ENCODE data around the gene ZBTB8B. TPM values are rescaled to one million over a fixed set of nuclear protein-coding genes. Genes with fewer than 3 reads are reported as not detected.
"Not testable (repeated sequence)": the region's sequence is repeated elsewhere in the genome, so short reads cannot be mapped to it uniquely, and the experiment has no call there.

The ZBTB8B gene
- total RNA-seq, 1 donor from 2014 or later = 5.6 TPM

DNA sequence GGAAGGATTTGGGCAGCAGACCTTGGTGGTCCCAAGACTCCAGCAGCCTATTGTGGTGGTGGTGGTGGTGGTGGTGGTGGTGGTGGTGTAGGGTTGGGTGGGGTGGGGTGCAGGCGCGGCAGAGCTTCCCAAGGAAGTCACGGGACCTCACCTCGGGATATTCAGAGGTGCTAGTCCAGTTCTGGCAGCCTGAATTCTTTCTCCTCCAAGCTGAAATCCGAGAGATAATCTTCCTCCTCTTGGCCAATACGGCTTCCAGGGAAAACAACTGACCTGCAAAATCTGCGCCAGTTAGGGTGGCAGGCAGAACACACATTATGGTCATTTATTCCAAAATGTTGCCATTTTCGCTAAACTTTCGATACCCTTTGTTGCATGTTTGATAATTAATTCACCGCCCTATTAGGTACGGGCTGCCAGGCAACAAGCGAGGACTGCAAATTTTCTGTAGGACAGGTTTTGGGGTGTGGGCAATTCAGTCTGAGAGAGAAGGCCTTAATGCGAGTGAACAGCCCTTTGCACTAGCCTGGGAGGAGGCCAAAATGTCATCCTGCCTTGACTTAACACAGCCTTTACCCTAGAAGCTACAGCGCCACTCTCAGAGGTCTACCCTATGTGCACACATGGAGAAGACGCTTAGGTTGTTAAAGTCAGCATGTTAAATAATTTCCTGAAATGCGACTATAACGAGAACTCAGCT lies 37.5 kb upstream of the ZBTB8B start:
- H3K9ac ChIP-seq = no peak overlapping the region
- Mint-ChIP-seq H3K27ac (no peak overlapping the region), H3K4me1 (peaks cover 7% of the 10 kb centered on the region), H3K4me3 (no peak overlapping the region), H3K27me3 (ENCODE audit: insufficient read depth, low read depth) (peaks cover 2% of the 10 kb centered on the region), H3K9me3 (peaks cover 3% of the 10 kb centered on the region), H3K36me3 (no peaks in the 10 kb centered on the region)
- H3K79me2 ChIP-seq (ENCODE audit: low read depth) = no peaks in the 10 kb centered on the region
- no peak for DNase-seq (ENCODE audit: low spot score)
- no peak overlapping the region for H3K27ac ChIP-seq
- H3K4me2 ChIP-seq = no peak overlapping the region
- H3F3A ChIP-seq (ENCODE audit: low read depth) = no peaks in the 10 kb centered on the region
- H3K4me3 ChIP-seq = no peak overlapping the region
- H3K9me3 ChIP-seq (ENCODE audit: low read depth) = no peaks in the 10 kb centered on the region
- no peak overlapping the region for H2AFZ ChIP-seq (replicated peaks)
- no peak for TF ChIP-seq EZH2 (IDR thresholded peaks at IDR 0.05)
- TF ChIP-seq, protein P1, sequence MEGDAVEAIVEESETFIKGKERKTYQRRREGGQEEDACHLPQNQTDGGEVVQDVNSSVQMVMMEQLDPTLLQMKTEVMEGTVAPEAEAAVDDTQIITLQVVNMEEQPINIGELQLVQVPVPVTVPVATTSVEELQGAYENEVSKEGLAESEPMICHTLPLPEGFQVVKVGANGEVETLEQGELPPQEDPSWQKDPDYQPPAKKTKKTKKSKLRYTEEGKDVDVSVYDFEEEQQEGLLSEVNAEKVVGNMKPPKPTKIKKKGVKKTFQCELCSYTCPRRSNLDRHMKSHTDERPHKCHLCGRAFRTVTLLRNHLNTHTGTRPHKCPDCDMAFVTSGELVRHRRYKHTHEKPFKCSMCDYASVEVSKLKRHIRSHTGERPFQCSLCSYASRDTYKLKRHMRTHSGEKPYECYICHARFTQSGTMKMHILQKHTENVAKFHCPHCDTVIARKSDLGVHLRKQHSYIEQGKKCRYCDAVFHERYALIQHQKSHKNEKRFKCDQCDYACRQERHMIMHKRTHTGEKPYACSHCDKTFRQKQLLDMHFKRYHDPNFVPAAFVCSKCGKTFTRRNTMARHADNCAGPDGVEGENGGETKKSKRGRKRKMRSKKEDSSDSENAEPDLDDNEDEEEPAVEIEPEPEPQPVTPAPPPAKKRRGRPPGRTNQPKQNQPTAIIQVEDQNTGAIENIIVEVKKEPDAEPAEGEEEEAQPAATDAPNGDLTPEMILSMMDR (IDR thresholded peaks at IDR 0.05) = no peak
- no peaks in the 10 kb centered on the region for H3K27me3 ChIP-seq
- H3K4me1 ChIP-seq = no peaks in the 10 kb centered on the region
- H4K20me1 ChIP-seq (ENCODE audit: low read depth) = no peaks in the 10 kb centered on the region
- H3K36me3 ChIP-seq = no peaks in the 10 kb centered on the region

DNA sequence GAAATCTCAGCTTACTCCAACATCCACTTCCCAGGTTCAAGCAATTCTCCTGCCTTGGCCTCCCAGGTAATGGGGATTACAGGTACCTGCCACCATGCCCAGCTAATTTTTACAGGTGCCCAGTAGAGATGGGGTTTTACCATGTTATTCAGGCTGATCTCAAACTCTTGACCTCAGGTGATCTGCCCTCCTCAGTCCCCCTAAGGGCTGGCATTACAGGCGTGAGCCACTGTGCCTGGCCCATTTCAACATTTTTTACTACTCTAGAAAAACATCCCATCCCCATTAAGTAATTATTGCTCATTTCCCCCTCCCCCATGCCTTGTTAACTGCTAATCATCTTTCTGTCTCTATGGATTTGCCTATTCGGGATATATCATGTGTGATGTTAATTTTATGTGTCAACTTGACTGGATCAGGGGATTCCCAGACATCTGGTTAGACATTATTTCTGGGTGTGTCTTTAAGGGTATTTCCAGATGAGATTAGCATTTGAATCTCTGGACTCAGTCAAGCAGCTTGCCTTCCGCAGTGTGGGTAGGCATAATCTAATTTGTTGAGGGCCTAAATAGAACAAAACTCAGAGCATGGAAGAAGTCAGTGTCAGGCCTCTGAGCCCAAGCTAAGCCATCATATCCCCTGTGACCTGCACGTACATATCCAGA lies 33.0 kb upstream of the ZBTB8B start:
- H3K9me3 ChIP-seq (ENCODE audit: low read depth) = no peaks in the 10 kb centered on the region
- H3F3A ChIP-seq (ENCODE audit: low read depth) = no peaks in the 10 kb centered on the region
- TF ChIP-seq EZH2 (IDR thresholded peaks at IDR 0.05) (no peak), EZH2phosphoT487 (IDR thresholded peaks at IDR 0.05) (no peak)
- TF ChIP-seq, protein P1 (IDR thresholded peaks at IDR 0.05) = no peak
- H3K36me3 Mint-ChIP-seq = no peaks in the 10 kb centered on the region
- peaks cover 2% of the 10 kb centered on the region for H3K4me1 Mint-ChIP-seq
- no peak overlapping the region for H3K27ac Mint-ChIP-seq
- no peaks in the 10 kb centered on the region for H3K36me3 ChIP-seq
- no peaks in the 10 kb centered on the region for H3K9me3 Mint-ChIP-seq
- H3K4me1 ChIP-seq = no peaks in the 10 kb centered on the region
- DNase-seq (ENCODE audit: low spot score) = no peak
- H3K9ac ChIP-seq = no peak overlapping the region
- no peak overlapping the region for H3K27ac ChIP-seq
- H3K4me2 ChIP-seq = no peak overlapping the region
- no peak overlapping the region for H3K4me3 Mint-ChIP-seq
- H4K20me1 ChIP-seq (ENCODE audit: low read depth) = no peaks in the 10 kb centered on the region
- no peaks in the 10 kb centered on the region for H3K27me3 ChIP-seq
- no peak overlapping the region for H3K4me3 ChIP-seq
- no peaks in the 10 kb centered on the region for H3K79me2 ChIP-seq (ENCODE audit: low read depth)
- no peak overlapping the region for H2AFZ ChIP-seq (replicated peaks)
- peaks cover 4% of the 10 kb centered on the region for H3K27me3 Mint-ChIP-seq (ENCODE audit: insufficient read depth, low read depth)

DNA sequence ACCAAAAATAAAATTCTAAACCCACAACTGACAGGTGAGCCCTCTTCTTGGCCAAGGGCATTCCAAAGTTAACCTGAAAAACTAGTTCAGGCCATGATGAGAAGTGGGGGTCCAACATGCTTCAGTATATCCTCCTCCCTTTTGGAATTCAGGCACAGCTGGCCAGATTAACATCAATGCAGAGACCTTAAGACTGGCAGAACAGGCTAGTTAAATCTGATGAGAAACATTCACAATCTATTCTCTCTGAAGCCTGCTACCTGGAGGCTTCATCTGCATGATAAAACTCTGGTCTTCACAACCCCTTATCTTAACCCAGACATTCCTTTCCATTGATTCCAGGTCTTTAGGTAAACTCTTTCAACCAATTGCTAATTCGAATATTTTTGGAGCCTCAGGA lies 26.7 kb upstream of the ZBTB8B start:
- Histone ChIP-seq H3K9me3 (ENCODE audit: low read depth) (no peaks in the 10 kb centered on the region), H3K4me2 (no peak overlapping the region), H4K20me1 (ENCODE audit: low read depth) (no peaks in the 10 kb centered on the region), H3F3A (ENCODE audit: low read depth) (peaks cover 5% of the 10 kb centered on the region), H3K27ac (no peak overlapping the region), H3K4me3 (no peak overlapping the region), H2AFZ (replicated peaks) (no peak overlapping the region), H3K27me3 (no peaks in the 10 kb centered on the region), H3K36me3 (no peaks in the 10 kb centered on the region), H3K4me1 (no peaks in the 10 kb centered on the region), H3K9ac (no peak overlapping the region), H3K79me2 (ENCODE audit: low read depth) (no peaks in the 10 kb centered on the region)
- Mint-ChIP-seq H3K27me3 (ENCODE audit: insufficient read depth, low read depth) (peaks cover 9% of the 10 kb centered on the region), H3K9me3 (peaks cover 3% of the 10 kb centered on the region), H3K4me3 (no peak overlapping the region), H3K27ac (no peak overlapping the region), H3K36me3 (no peaks in the 10 kb centered on the region), H3K4me1 (peaks cover 2% of the 10 kb centered on the region)
- no peak for DNase-seq (ENCODE audit: low spot score)
- TF ChIP-seq EZH2phosphoT487 (IDR thresholded peaks at IDR 0.05) = no peak
- TF ChIP-seq, protein P1 (IDR thresholded peaks at IDR 0.05) = no peak
- TF ChIP-seq EZH2 (IDR thresholded peaks at IDR 0.05) = no peak

DNA sequence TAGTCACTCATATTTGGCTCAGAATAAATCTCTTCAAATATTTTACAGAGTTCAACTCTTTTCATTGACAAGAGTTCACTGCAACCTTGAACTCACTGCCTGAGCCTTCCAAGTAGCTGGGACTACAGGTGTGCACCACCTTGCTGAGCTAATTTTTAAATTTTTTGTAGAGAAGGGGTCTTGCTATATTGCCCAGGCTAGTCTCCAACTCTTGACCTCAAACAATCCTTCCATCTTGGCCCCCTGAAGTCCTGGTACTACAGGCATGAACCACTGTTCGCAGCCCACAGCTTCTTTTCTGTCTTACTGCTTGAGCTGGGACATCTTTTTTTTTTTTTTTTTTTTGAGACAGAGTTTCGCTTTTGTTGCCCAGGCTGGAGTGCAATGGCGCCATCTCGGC lies 26.1 kb upstream of the ZBTB8B start:
- H4K20me1 ChIP-seq (ENCODE audit: low read depth); H3K4me2 ChIP-seq; H3K27me3 ChIP-seq; H3K27ac ChIP-seq; H3K79me2 ChIP-seq (ENCODE audit: low read depth); H3K9me3 ChIP-seq (ENCODE audit: low read depth); H3K4me1 Mint-ChIP-seq; H3K4me1 ChIP-seq; DNase-seq (ENCODE audit: low spot score); H3K9me3 Mint-ChIP-seq; H3K27ac Mint-ChIP-seq; H3F3A ChIP-seq (ENCODE audit: low read depth); H2AFZ ChIP-seq (replicated peaks); H3K4me3 Mint-ChIP-seq; H3K27me3 Mint-ChIP-seq (ENCODE audit: insufficient read depth, low read depth); H3K4me3 ChIP-seq; H3K36me3 ChIP-seq; H3K36me3 Mint-ChIP-seq; H3K9ac ChIP-seq: not testable (repeated sequence)

DNA sequence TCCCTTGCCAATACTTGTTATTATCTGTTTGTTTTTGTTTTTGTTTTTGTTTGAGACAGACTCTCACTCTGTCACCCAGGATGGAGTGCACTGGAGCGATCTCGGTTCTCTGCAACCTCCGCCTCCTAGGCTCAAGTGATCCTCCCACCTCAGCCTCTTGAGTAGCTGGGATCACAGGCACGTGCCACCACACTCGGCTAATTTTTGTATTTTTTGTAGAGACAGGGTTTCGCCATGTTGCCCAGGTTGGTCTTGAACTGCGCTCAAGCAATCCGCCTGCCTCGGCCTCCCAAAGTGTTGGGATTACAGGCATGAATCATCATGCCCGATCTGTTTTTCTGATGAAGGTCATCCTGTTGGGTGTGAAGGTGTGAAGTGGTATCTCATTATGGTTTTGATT lies 23.4 kb upstream of the ZBTB8B start:
- H3K4me1 Mint-ChIP-seq; H3K9me3 ChIP-seq (ENCODE audit: low read depth); H2AFZ ChIP-seq (replicated peaks); H3K9me3 Mint-ChIP-seq; H4K20me1 ChIP-seq (ENCODE audit: low read depth); H3K4me2 ChIP-seq; H3K4me1 ChIP-seq; DNase-seq (ENCODE audit: low spot score); H3K4me3 Mint-ChIP-seq; H3K9ac ChIP-seq; H3K4me3 ChIP-seq; H3K79me2 ChIP-seq (ENCODE audit: low read depth); H3K27ac Mint-ChIP-seq; H3K27me3 Mint-ChIP-seq (ENCODE audit: insufficient read depth, low read depth); H3F3A ChIP-seq (ENCODE audit: low read depth); H3K36me3 Mint-ChIP-seq; H3K27me3 ChIP-seq; H3K36me3 ChIP-seq; H3K27ac ChIP-seq: not testable (repeated sequence)

All from neural progenitor cell (in vitro differentiated cells).